GM21737 (cell line): ENCODE measurements around the gene BLVRB.
"Not testable (repeated sequence)": the region's sequence is repeated elsewhere in the genome, so short reads cannot be mapped to it uniquely, and the experiment has no call there.

Experiments used
- ATAC-seq: cut with Tn5 transposase; IDR thresholded peaks from one replicate; pipeline ENCODE4 v1.9.1; 2021; ENCODE audit warnings: mild to moderate bottlenecking, moderate library complexity; ENCODE audit not compliant: unreplicated experiment

BLVRB gene

GRCh38 chr19:40489882-40490230, 24.3 kb upstream of the BLVRB start:
- ATAC-seq, result no peak

- no peak for ATAC-seq
Observed at GRCh38 chr19:40486017-40486416, 20.5 kb upstream of the BLVRB start.

DNA sequence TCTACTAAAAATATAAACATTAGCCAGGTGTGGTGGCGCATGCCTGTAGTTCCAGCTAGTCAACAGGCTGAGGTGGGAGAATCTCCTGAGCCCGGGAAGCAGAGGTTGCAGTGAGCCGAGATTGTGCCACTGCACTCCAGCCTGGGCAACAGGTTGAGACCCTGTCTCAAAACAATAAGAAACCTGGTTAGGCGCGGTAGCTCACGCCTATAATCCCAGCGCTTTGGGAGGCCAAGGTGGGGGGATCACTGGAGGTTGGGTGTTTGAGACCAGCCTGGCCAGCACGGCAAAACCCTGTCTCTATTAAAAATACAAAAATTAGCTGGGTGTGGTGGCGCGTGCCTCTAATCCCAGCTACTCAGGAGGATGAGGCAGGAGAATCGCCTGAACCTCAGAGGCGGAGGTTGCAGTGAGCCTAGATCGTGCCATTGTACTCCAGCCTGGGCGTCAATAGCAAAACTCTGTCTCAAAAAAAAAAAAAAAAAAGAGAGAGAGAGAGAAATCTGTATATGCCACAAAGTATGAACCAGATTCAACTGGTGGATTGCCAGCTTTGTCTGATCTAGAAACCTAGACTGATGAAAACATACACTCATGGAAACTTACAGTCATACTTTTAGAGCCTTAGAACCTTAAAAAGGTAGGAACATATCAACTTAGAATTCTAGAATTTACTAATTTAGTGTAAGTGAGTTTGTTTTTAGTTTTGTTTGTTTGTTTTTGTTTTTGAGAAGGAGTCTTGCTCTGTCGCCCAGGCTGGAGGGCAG, 10.5 kb upstream of the BLVRB start:
- not testable (repeated sequence) for ATAC-seq

DNA sequence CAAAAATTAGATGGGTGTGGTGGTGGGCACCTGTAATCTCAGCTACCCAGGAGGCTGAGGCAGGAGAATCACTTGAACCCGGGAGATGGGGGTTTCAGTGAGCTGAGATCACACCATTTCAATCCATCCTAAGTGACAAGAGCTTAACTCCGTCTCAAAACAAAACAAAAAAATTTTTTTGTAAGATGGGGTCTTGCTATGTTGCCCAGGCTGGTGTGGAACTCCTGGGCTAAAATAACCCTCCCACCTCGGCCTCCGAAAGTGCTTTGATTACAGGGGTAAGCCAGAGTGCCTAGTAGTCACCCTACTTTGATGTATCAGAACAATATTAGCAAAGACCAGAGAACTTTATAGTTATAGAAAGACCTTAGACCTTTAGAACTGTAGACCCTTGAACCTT, 9.2 kb upstream of the BLVRB start:
- ATAC-seq, result no peak

GRCh38 chr19:40472516-40472915, 7.0 kb upstream of the BLVRB start:
- no peak for ATAC-seq

DNA sequence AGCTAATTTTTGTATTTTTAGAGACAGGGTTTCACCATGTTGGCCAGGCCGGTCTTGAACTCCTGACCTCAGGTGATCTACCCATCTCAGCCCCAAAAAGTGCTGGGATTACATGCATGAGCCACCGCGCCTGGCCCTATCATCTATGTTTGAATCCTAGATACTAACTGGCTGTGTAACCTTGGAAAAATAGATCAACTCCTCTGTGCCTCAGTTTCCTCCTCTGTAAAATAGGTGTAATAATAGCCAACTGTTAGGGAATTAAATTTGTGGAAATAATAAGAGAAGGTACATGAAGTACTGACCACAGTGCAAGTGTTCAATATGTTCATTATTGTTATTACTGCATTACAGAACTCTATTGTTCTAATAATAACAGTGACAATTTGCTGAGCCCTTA, 5.6 kb upstream of the BLVRB start:
- ATAC-seq, result no peak

GRCh38 chr19:40469011-40469410, 3.5 kb upstream of the BLVRB start:
- no peak for ATAC-seq

GRCh38 chr19:40466985-40467734, 1.6 kb upstream of the BLVRB start, which contains the start of gene SPTBN4:
Gene SPTBN4, plus strand, starts transcription at chr19:40467001. Its CDS starts 5,621 bp downstream, at chr19:40472622.
- ATAC-seq, result no peak

DNA sequence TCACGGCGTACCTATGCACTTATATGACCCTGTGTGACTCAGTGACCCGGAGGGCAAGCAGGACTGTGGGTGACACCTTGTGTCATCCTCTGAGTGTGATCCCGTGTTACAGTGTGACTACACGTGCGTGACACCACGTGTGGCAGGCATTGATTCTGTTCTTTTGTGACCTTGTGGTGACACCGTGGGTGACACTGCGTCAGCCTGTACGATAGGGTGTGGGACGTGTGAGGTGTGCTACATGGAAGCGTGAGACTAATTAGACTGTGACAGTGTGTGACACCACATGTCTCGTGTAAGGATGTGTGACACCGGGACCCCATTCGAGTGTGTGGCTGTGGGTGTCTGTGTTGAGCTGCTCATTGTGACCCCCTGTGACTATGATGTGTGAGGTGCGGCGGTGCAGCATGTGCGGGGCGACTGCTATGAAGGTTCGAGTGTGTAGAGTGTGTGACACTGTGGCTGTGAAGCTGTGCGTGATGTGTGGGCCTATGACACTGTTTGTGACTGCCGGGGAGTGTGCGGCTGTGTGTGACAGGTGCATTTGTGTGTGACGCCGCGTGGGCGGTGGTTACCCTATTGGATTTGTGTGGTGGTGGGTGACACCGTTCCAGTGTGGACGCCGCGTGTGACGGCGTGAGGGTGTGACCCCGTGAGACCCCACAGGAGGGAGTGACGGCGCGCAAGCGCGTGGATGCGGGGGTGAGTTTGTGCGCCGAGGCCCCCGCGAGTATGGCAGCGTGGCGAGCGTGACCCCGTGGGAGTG, 857 bp upstream of the BLVRB start:
- ATAC-seq, result peak; percentile 24

- ATAC-seq, result no peak
Observed at GRCh38 chr19:40465025-40465556, 454 bp downstream of the BLVRB start.

- no peak for ATAC-seq
Observed at GRCh38 chr19:40464059-40465024, 1.2 kb downstream of the BLVRB start.

- ATAC-seq, result not testable (repeated sequence)
Observed at GRCh38 chr19:40463587-40464037, 1.9 kb downstream of the BLVRB start.

DNA sequence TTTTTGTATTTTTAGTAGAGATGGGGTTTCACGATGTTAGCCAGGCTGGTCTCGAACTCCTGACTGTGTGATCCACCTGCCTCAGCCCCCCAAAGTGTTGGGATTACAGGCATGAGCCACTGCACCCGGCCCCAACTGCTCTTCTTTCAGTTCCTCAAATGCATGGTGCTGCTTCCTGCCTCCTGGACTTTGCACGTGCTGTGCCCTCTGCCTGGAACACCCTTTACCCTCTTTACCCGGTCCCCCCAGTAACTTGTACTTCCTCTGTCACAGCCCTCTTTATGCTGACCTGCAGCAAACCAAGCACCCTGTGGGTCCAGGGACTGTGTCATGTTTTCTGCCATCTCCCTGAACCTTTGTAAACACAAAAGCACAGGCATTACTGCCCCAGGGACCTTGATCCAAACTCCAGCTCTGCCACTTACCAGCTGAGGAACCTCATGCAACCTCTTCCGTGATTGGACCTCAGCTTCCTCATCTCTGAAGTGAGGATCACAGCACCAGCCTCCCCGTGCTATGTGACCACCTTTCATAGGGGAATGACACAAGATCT, 3.8 kb downstream of the BLVRB start:
- no peak for ATAC-seq

DNA sequence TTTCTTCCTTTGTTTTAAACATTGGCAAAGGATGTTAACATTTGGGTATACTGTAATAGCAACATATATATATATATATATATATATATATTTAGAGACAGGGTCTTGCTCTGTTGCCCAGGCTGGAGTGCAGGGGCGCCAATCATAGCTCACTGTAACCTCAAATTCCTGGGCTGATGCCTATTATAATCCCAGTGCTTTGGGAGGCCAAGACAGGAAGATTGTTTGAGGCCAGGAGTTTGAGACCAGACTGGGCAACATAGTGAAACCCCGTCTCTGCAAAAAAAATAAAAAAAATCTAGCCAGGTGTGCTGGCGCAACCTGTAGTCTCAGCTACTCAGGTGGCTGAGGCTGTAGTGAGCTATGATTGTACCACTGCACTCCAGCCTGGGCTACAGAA, 5.4 kb downstream of the BLVRB start:
- ATAC-seq, result no peak

DNA sequence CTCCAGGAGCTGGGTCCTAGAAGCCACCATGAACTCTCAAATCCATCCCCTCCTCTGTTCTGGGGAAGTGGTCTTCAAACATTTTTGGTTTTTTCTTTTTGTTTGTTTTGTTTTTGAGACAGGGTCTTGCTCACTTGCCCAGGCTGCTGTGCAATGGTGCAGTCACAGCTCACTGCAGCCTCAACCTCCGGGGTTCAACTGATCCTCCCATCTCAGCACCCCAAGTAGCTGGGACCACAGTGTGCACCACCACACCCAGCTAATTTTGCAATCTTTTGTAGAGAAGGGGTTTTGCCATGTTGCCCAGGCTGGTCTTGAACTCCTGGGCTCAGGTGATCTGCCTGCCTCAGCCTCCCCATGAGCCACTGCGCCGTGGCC, 7.0 kb downstream of the BLVRB start:
- ATAC-seq, result no peak

GRCh38 chr19:40457953-40458596, 7.5 kb downstream of the BLVRB start:
- no peak for ATAC-seq

GRCh38 chr19:40457048-40457447, 8.5 kb downstream of the BLVRB start:
- no peak for ATAC-seq

GRCh38 chr19:40453943-40454342, 11.6 kb downstream of the BLVRB start:
- ATAC-seq, result not testable (repeated sequence)

GRCh38 chr19:40453151-40453735, 12.3 kb downstream of the BLVRB start:
- no peak for ATAC-seq
